Activated CD4-positive, alpha-beta T cell treated with anti-CD3 and anti-CD28 coated beads, Interleukin-2, amount 50 U/mL, for 48 hours (primary cell): ENCODE measurements around the gene HUNK.

Source experiments
- DNase-seq, 2 experiments: peaks; one replicate each; pipeline ENCODE4 v3.0.0-alpha.2; 2020

The HUNK gene

DNA sequence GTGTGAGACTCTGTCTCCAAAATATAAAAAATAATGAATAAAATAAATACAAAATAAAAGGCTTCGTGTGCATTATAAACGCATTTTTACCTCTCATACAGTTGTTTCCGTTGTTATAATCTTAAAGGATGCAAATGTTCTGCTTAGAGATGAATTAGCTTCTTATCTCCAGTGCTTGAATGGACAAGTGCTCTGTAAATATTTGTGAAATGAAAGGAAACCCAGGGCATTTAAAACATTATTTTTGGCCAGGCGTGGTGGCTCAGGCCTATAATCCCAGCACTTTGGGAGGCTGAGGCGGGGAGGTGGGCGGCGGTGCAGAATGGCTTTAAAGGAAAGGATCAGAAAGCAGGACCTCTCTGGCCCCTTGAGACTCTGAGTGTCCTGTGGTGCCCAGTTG lies 94.5 kb downstream of the HUNK start:
- DNase-seq = no peak

DNA sequence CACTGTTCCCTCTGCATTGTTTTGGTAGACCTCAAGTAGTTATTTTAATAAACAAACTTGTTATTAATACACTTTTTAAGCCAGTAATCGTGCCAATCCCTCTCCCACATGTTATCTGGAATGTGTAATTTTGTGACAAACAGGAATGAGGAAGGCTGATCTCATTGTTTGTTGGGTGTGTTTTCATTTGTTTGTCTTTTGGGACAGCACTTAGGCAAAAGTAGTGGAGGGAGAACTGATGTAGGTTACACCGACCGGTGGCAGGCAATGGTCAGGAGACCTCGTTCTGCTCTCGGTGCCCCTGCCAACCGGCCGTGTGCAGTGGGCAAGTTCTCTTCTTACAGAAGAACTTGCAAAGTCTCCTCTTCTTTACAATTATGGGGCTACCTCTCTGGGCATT lies 99.8 kb downstream of the HUNK start:
- DNase-seq = no peak

DNA sequence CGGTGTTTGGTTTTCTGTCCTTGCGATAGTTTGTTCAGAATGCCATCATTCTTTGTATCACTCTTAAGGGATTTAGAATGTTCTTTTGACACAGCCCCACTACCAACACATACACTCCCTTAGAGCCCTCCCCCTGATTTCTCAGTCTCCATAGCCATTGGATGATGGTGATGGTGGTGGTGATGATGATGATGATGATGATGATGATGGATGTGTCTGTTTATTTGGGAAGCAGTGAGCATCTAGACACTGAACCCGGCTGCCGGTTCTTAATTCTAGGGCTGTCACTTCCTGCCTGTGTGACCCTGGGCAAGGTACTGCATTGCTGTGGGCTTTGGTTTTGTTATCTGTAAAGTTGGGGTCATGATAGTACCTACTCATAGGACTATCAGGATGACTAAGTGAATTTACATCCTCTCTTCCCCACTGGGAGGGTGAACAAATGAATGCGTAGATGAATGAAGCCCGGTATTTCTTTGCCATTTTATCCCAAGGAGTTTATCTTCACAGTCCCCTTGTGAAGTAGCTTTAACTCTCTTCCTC lies 100.7 kb downstream of the HUNK start:
- DNase-seq = no peak

DNA sequence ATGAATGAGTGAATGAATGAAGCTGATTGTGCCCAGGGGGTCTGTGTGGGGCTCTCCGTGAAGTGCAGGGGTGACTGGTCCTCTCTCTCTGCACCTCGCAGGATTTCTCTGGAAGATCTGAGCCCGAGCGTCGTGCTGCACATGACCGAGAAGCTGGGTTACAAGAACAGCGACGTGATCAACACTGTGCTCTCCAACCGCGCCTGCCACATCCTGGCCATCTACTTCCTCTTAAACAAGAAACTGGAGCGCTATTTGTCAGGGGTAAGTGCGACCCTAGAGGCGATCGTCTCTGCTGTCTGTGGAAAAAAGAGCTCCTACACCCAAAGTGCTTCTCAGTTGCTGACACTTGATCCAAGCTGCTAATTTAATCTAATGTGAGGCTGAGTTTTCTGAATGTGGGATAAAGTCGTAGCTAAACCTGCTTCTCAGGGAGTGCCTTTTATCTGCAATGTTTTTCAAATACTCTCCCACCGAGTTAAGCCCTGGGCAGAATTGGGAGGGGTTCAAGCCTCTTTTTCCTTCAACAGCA lies 101.7 kb downstream of the HUNK start:
- DNase-seq = peak; percentile 1 to 24

DNA sequence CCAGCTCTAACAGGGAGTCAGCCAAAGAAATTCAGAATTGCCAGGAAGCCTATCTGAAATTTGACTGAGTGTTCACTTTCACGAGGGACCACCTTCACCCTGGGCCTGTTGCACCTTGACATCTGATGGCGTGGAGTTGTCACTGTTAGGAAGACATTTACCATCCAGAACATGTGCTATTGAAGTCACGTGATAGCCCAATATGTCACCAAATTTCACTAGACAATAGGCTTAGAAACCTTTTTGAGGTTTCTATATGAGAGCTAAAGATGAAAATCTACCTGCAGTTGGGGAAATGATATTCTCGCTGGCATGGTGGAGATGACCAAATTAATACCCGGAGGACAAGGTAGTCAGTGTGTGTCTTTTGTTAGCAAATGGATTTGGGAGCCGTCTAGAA lies 102.7 kb downstream of the HUNK start:
- no peak for DNase-seq

DNA sequence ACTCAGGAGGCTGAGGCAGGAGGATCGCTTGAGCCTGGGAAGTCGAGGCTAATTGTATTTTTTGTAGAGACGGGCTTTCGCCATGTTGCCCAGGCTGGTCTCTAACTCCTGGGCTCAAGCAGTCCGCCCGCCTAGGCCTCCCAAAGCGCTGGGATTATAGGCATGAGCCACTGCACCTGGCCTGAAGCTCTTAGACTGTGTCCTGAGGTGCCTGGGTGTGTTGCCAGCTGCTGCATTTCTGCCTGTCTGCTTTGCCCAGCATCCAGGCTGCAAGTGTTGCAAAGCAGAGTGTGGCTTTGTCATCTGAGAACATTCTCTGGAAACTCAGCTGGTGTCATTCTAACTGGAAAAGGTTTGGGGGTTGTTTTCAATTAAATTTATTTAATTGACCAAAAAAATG lies 105.0 kb downstream of the HUNK start:
- DNase-seq = no peak

DNA sequence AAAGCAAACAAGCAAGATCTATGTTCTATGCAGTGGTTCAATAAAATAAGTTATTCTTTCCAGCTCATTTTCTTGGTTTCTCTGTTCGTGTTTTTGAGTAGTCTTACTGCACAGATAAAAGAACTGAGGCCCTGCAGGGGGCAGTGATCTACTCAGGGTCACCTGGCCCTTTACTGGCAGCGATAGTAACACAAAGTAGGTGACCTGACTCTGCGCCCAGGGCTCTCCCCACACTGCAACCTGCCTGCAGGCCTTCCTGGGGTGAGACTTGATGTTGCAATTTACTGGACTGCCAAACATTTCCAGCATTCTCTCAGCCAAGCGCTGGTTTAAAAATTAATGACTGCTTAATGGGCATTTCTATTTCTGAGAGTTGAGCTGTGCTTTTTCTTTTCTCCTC lies 110.3 kb downstream of the HUNK start:
- DNase-seq = no peak

DNA sequence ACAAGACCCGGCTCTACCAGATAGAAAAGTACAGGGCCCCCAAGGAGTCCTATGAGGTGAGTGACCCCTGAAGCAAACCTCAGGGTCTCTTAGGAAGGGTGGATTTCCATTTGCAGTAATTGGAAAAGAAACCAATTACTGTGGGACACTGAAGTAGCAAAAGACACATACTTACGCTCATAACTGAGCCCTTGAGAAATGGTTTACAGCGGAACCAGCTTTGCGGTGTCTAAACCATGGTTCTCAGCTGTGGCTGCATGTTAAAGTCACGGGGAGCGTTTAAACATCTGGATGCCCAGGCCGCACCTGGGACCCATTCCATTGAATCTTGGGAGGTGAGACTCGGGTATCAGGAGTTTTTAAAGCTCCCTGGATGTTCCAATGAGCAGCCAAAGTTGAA lies 110.7 kb downstream of the HUNK start:
- DNase-seq = no peak

DNA sequence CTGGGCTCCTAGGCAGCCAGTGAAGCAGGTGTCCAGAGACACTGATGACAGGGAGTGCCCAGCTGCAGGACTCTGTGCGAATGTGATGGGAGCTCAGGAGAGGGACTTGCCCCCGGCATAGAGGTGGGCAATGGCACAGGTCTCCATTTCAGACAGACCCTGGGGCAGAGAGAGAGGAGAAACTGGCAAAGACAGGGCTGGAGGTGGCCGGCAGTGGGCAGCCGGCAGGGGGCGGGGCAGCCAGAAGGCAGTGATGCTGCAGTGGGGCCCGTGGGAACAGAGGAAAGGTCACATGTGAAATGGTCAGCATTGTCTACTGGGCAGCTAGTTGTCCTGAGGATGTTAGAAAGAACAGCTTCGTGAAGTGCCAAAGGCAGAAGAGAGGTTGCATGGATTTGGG lies 112.6 kb downstream of the HUNK start:
- DNase-seq = no peak

DNA sequence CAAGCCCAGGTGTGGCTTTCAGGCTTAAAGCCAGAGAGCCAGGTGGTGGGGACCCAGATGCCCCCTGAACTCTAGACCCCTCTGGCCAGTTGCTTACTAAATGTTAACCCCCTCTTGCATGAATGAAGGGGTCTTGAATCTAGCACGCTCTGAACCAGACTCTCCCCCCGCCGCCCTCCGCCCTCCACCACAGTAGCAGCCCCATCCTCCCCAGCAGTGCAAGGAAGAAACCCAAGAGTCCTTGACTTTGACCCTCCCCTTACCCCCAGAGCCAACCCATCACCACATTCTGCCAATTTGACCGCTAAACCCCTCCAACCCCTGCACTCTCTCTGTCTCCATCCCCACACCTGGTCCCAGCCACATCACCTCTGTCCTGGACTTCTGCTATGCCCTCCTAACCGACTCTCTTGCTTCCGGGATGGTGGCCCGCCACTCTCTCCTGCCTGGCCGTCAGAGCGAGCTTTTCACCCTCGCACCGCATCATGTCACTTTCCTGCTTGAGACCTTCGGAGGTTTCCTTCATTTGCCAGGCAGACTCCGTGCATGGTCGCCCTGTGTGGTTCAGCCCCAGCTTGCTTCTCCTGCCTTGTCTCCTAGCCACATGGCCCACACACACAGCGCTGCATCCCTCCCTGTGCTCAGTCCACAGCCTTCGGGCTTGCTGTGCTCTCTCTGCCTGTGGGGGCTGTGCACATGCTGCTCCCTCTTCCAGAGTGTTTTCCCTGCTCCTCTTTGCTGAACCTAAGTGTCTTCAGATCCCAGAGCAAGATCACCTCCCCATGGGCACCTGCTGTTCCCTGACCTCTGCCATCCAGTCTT lies 113.4 kb downstream of the HUNK start:
- DNase-seq = no peak

DNA sequence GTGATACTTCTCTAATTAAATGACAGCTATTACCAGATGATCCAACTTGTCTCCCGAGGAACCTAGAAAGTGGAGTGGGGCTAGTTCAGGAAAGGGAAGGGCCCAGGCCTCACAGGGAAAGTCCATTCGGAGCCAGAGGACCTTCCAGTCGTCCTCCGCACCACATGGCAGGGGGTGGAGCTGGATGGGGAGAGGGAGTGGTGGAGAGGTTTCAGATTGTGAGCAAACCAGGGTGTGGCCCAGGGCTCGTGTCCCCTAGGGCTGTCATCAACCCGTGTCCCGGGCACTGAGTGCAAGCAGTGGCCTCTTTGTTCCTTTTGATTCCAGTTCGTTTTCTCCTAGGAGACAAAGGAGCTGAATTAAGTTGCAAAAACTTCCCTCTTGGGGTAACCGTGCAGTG lies 114.9 kb downstream of the HUNK start:
- DNase-seq = no peak

DNA sequence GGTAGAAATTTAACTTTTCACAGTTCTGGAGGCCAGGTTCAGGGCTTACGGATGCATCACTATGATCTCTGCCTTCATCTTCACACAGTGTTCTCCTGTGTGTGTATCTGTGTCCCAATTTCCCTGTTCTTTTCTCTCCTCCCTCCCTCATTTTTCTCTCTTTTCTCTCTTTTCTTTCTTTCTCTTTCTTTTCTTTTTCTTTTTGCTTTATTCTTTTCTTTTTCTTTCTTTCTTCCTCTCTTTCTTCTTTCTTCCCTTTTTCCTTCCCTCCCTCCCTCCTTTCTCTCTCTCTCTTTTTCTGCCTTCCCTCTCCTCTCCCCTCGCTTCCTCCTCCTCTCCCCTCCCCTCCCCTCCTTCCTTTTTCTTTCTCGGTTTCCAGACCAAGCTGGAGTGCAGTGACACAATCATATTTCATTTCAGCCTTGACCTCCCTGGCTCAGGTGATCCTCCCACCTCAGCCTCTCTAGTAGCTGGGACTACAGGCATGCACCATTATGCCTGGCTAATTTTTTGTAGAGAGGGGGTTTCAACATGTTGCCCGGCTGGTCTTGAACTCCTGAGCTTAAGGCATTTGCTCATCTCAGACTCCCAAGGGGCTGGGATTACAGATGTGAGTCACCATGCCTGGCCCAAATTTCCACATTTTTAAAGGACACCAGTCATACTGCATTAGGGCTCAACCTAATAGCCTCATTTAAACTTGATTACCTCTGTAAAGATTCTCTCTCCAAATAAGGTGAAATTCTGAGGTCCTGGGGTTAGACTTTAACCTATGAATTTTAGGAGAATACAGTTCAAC lies 115.9 kb downstream of the HUNK start:
- DNase-seq = no peak

DNA sequence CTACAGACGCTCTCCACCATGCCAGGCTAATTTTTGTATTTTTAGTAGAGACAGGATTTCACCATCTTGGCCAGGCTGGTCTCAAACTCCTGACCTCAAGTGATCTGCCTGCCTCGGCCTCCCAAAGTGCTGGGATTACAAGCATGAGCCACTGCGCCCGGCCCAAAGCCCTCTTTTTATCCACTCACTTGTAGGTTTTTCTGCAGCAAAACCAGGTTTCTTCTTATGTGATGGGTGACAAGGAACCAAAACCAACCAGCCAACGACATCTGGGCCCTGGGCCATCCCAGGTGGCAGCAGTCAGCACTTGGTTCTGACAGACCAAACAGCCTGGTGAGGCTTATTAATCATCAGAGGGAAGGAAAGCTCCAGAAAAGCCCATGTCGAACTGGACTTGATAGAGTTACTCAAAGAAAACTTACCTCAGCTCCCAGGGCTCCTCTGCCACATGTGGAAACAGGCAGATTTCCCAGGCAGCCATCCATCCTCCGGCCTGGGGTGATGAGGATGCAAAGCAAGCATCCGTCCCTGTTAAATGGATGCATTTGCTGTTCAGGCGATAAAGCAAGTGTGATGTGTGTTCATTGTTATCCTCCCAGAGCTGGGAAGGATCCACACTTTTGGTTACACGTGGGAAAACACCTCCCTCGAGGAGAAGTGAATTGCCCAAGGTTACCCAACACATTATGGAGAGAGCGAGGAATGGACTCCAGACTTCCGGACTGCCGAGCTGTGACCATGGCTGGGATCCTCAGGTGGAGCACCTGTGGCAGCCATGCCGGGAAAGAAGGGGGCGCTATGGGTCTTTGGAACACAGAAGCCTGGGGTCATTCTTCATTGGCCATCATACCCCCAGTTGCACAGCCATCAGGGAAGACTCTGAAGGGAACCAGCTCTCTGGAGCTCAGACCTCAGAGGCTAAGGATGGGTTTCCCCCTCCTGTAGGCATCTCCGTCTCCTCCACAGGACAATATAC lies 118.8 kb downstream of the HUNK start:
- DNase-seq = no peak

DNA sequence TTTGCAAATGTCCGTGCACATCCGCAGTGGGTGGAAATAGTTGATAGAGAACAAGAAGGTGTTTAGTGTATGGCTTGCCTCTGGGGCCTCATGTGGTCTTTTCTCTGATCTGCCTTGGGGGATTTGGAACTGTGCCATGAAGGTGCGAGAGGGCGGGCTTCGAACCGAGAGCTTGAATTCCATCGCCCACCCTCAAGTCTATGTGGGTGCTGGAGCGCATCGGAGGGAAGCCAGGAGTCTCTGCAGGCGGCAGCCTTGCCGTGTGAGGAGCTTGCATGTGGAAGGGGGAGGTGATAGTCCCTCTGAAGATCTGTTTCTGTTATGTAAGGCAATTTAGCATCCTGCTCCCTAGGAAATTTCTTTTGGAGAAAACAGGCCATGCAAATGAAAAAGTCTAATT lies 119.6 kb downstream of the HUNK start:
- DNase-seq = no peak

DNA sequence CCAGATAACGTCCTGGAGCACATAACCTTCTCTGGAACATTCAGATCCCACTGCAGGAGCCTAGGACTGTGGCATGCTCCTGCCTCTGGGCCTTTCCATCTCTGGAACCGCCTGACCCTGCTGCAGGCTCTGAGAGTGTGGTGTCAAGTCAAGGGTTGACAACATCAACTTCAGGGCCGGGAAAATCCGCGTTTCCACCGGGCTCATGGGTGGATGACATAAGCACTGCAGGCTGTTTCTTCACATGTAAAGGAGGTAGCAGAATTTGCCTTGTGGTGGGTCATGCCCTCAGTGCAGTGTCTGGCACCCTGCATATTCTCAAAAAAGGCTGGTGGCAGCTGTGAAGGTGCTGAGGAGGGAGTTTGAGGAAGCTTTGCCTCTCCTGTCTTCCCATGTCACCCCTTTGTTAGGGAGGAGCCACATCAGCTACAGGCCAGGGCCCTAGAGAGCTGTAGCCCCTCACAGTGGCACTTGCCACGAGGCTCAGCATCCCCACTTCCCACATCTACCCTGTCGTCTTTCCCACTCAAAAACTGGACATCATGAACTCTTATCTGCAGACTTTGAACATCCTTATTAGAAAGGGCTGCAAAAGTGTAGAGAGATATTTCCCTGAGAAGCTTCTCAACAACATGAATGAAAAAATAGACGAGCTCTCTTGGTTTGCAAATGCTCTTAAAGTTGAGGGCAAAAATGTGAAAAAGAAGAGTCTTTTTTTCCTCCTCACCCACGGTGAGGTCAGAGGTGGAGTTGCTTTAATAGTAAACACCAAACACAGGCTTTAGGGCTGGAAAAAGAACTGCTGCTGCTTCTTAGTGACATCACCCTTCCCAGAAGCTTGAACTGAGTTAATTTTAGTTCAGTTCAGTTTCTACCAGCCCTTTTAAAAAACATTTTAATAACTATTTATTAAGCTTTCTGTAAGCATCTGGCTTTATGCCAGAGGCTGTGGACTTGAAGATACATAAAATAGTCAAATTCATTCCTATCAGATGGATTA lies 121.3 kb downstream of the HUNK start:
- DNase-seq = no peak

DNA sequence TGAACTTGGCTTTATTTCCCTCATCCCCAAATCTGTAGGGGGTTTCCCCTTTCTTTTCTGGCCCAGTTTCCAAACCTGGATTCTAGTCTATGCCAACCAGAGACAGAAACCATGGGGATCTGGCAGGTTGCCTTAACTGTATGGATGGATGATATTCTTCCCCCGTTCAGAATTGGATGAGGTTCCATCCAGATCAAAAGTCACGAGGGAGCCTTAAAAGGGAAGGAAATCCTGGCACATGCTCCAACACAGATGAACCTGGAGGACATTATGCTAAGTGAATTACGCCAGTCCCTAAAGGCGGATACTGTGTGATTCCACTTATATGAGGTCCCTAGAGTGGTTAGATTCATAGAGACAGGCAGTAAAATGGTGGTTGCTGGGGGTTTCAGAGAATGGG lies 124.4 kb downstream of the HUNK start:
- DNase-seq = no peak

DNA sequence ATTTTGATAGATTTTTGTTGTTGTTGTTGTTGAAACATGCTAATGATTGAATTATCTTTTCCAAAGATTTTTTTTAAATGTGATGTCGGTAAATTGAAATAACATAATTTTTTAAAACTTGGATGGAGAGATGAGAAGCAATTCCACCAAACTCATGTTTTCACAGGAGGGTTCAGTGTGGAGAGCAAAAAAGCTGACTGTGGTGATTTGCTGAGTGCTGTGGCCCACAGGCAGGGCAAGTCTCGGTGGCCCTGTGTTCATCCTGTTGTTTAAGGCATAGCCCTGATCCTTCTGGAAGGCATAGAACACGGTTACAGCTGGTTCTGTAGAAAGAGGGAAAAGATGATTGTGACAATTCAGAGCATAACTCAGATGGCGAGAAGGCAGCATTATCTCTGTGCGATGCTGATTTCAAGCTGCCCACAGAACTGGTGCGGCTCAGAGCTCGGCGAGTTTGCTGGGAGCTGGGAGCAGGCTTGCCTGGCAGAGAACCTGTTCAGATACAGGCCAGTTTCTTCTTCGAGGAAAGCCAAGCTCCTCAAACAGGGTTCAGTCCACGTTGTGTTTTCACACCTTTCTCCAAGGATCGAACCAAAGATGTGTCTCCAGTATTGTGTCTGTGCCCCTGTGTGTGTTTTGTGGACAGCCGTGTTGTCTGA lies 127.1 kb downstream of the HUNK start:
- no peak for DNase-seq

DNA sequence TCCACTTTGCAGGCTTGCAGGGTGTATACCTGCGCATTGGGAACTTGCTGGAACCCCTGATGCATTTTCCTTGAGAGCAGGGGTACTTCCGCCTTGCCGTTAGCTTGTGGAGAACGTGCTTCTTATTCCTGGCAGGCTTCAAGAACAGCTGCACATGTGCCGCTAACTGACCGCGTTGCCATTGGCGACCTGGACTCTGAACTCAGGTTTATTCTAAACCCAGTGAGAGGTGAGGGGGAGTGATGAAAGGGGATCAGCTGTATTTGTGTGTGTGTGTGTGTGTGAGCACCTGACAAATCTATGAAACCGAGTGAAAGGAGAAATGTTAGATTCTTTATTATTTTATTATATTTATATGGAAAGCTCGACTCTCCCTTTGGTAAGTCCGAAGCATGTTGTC lies 128.6 kb downstream of the HUNK start:
- no peak for DNase-seq

DNA sequence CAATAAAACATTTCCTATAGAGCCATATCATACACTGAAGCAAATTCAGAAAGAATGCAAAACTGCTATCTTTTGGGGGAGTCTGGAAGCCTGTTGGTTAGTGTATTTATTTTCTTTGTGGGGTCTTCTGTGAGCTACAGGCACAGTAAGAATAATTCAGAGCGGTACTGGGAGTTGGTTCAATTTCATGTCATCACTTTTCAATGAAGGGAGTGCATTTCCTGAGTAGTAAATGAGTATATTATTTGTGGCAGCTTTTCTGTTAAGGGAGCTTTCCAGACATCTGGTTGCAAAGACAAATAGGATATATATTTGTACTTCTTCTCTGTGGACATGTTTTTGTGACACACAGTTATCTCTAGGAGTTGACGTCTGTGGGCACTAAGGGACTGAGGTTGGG lies 130.6 kb downstream of the HUNK start:
- DNase-seq = no peak

DNA sequence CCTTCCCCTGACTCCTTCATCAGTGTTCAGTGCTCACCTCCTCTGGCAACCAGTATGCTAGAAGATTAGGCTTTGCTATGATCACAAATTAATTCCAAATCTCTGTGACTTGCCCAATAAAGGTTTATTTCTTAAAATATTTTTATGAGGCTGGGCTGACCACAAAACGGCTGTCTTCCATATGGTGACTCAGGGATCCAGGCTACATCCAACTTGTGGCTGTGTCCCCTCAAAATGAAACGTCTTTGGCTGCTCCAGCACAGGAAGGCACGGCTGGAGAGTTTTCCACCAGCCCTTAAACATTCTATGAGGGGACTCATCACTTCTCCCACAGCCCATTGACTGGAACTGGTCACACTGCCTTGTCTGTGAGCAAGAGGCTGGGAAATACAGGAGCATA lies 131.5 kb downstream of the HUNK start:
- DNase-seq = no peak

DNA sequence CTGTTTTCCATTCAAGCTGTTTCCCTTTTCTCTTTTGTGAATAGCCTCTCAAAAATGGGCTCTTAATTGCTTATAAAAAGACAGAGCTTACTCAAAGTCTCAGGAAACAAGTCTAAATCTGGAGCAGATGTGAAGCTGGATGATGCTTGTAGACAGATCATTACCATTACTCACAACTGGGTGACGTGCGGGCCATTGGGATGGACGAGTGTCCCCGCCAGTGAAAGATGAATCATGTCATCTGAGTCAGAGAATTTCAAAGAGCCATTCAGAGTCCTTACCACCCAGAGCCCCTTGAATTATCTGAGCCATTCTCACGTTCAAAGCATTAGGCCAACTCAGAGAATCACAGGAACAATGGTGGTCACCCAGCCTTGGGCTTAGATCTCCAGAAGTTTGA lies 134.6 kb downstream of the HUNK start:
- no peak for DNase-seq
